ENCODE data around the gene AZU1.

- TF ChIP-seq CTCF (conservative IDR thresholded peaks at IDR 0.05 in 1 of 2, IDR thresholded peaks at IDR 0.05 in 1 of 2; ENCODE audit: extremely low read depth in 1 of 2, insufficient read depth in 1 of 2, low read depth in 1 of 2, low read length in 2 of 2) = no peak
- TF ChIP-seq EZH2 (IDR thresholded peaks at IDR 0.05; ENCODE audit: borderline replicate concordance, low read length) = no peak
Observed at GRCh38 chr19:848386-848921, 20.8 kb downstream of the AZU1 start.

Measured in mammary epithelial cell (primary cell).